ENCODE results near the gene CHD9. TPM values are rescaled to one million over a fixed set of nuclear protein-coding genes. Genes with fewer than 3 reads are reported as not detected.

CHD9 gene
- polyA plus RNA-seq (56.1 and 69.3 TPM in 2 replicates), polyA minus RNA-seq (293 and 355 TPM in 2 replicates)

GRCh38 chr16:53054670-53055485, at the start of gene CHD9:
TSS of gene CHD9 (plus strand) at chr16:53054991. CDS start at chr16:53156090, 101,099 bp downstream.
- Histone ChIP-seq H2AFZ (ENCODE audit: low read depth, low read length) (peak within 1 kb of the TSS; percentile 59), H3K9ac (ENCODE audit: low read length) (peak within 1 kb of the TSS; percentile 75), H3K36me3 (ENCODE audit: insufficient read depth, low read length) (no peaks in the 10 kb centered on the region), H3K4me2 (ENCODE audit: low read length) (peak within 1 kb of the TSS; percentile 72), H3K9me2 (ENCODE audit: insufficient read depth, low read length) (no peaks in the 10 kb centered on the region), H3K27ac (ENCODE audit: low read length) (peak within 1 kb of the TSS; percentile 56), H3K79me2 (replicated peaks; ENCODE audit: insufficient read depth, low read length) (no peaks in the 10 kb centered on the region), H3K9me3 (ENCODE audit: low read length) (no peaks in the 10 kb centered on the region), H3K4me3 (ENCODE audit: low read length) (peak within 1 kb of the TSS; percentile 79), H4K20me1 (ENCODE audit: insufficient read depth) (no peaks in the 10 kb centered on the region), H3F3A (ENCODE audit: insufficient read depth, low read length, poor library complexity, severe bottlenecking) (no peaks in the 10 kb centered on the region), H3K27me3 (ENCODE audit: insufficient read depth, low read depth, low read length) (no peaks in the 10 kb centered on the region)
- peak; percentile 99 for TF ChIP-seq SMC3 (conservative IDR thresholded peaks at IDR 0.05; ENCODE audit: poor library complexity)
- peak; percentile 41 for TF ChIP-seq EP300 (conservative IDR thresholded peaks at IDR 0.05; ENCODE audit: poor library complexity, severe bottlenecking)
- peak; percentile 24 for TF ChIP-seq POLR2AphosphoS5 (IDR thresholded peaks at IDR 0.05)
- TF ChIP-seq MXI1 (conservative IDR thresholded peaks at IDR 0.05; ENCODE audit: poor library complexity, severe bottlenecking), result peak; percentile 94
- peak; percentile 99 for TF ChIP-seq RAD21 (conservative IDR thresholded peaks at IDR 0.05)
- TF ChIP-seq CTCF (IDR thresholded peaks at IDR 0.05; ENCODE audit: poor library complexity, severe bottlenecking), result peak; percentile 99
- TF ChIP-seq REST (IDR thresholded peaks at IDR 0.05; ENCODE audit: borderline replicate concordance), result no peak
- TF ChIP-seq EZH2 (IDR thresholded peaks at IDR 0.05; ENCODE audit: borderline replicate concordance, insufficient read depth, low read length, poor library complexity, severe bottlenecking), result no peak

GRCh38 chr16:53007095-53007494, 47.7 kb upstream of the CHD9 start:
- H3F3A ChIP-seq (ENCODE audit: insufficient read depth, low read length, poor library complexity, severe bottlenecking), result no peaks in the 10 kb centered on the region
- no peak overlapping the region for H2AFZ ChIP-seq (ENCODE audit: low read depth, low read length)
- no peak overlapping the region for H3K27ac ChIP-seq (ENCODE audit: low read length)
- no peak overlapping the region for H3K4me3 ChIP-seq (ENCODE audit: low read length)
- no peak overlapping the region for H3K9ac ChIP-seq (ENCODE audit: low read length)
- H3K36me3 ChIP-seq (ENCODE audit: insufficient read depth, low read length), result no peaks in the 10 kb centered on the region
- no peak overlapping the region for H3K4me2 ChIP-seq (ENCODE audit: low read length)
- H4K20me1 ChIP-seq (ENCODE audit: insufficient read depth), result no peaks in the 10 kb centered on the region
- TF ChIP-seq EZH2 (IDR thresholded peaks at IDR 0.05; ENCODE audit: borderline replicate concordance, insufficient read depth, low read length, poor library complexity, severe bottlenecking) (no peak), RAD21 (conservative IDR thresholded peaks at IDR 0.05) (no peak), EP300 (conservative IDR thresholded peaks at IDR 0.05; ENCODE audit: poor library complexity, severe bottlenecking) (no peak)
- H3K27me3 ChIP-seq (ENCODE audit: insufficient read depth, low read depth, low read length), result no peaks in the 10 kb centered on the region
- no peaks in the 10 kb centered on the region for H3K9me3 ChIP-seq (ENCODE audit: low read length)
- no peaks in the 10 kb centered on the region for H3K79me2 ChIP-seq (replicated peaks; ENCODE audit: insufficient read depth, low read length)
- no peaks in the 10 kb centered on the region for H3K9me2 ChIP-seq (ENCODE audit: insufficient read depth, low read length)

Data from neural cell (in vitro differentiated cells).